Activated CD8-positive, alpha-beta memory T cell treated with anti-CD3 and anti-CD28 coated beads for 1 hour (primary cell): ENCODE results near the gene CD302.
"Not testable (repeated sequence)": the region's sequence is repeated elsewhere in the genome, so short reads cannot be mapped to it uniquely, and the experiment has no call there.

Experiments
- DNase-seq, 2 donors: peaks; one replicate each; pipeline ENCODE4 v3.0.0-alpha.2; 2020; ENCODE audit warnings: low read depth in 1 of 2; ENCODE audit errors: extremely low read depth in 1 of 2

CD302 gene

DNA sequence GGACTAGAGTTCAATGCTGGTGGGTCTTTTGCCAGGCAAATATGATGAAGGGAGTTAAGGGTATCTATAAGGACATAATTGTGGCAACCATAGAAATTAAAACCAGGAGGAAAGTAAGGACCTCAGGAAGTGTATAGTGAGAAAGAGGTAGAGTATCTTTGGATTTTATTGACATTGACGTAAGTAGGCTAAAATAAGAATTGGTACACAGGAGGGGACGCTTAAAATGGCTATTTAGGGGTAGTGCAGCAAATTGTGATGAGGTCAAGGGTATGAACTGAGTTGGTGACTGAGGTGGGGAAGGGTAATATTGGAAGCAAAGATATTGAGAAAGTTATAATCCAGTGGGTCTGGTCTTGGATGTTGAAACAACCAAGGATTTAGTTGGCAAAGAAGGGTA, 43.0 kb downstream of the CD302 start:
- DNase-seq = no peak

DNA sequence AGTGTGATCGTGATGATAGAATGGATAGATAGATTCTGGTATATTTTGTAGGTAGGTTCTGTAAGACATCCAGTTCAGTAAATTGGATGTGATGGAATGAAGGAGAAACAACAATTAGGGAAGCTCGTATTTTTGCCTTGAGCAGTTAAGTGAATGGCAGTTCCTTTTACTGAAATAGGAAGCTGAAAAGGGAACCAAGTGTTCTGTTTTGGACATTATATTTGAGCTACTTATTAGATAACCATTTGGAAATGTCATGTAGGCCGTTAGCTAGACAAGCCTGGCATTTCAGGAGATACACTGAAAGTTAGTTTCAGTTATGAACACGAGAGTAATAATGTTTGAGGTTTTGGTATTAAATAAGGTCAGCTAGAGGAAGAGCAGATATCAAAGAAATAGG, 44.2 kb downstream of the CD302 start:
- DNase-seq = no peak

DNA sequence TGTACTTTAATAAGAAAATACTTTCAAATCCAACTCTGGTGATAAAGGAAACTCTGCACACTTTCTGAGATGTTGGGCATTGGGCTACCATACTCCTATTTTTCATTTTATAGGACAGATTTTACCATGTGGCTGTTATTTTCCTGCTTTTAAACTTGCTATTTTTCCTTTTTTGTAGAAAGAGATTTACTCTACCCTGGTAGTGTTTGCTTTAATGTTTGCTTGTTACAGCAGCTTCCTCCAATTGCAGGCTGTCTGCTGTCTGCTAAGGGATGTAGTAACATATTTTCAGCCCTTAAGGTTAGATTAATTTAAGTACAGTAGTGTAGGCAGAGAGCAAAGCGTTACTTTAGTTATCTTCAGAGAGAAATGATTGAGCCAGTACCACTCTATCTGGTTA, 47.1 kb downstream of the CD302 start:
- DNase-seq = no peak

DNA sequence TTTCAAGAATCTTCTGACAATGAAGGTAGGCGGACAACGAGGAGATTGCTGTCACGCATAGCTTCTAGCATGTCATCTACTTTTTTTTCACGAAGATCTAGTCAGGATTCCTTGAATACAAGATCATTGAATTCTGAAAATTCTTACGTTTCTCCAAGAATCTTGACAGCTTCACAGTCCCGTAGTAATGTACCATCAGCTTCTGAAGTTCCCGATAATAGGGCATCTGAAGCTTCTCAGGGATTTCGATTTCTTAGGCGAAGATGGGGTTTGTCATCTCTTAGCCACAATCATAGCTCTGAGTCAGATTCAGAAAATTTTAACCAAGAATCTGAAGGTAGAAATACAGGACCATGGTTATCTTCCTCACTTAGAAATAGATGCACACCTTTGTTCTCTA, 49.9 kb downstream of the CD302 start:
- DNase-seq = no peak

DNA sequence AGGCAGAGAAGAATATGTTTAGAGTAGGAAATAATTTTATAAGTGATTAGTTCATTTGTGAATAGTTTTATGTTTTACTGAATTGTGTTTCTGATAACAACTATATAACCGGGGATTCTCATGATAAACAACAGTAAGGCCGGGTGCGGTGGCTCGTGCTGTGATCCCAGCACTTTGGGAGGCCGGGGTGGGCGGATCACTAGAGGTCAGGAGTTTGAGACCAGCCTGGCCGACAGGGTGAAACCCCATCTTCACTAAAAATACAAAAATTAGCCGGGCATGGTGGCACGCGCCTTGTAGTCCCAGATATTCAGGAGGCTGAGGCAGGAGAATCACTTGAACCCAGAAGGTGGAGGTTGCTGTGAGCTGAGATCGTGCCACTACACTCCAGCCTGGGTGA, 52.8 kb downstream of the CD302 start:
- not testable (repeated sequence) for DNase-seq

DNA sequence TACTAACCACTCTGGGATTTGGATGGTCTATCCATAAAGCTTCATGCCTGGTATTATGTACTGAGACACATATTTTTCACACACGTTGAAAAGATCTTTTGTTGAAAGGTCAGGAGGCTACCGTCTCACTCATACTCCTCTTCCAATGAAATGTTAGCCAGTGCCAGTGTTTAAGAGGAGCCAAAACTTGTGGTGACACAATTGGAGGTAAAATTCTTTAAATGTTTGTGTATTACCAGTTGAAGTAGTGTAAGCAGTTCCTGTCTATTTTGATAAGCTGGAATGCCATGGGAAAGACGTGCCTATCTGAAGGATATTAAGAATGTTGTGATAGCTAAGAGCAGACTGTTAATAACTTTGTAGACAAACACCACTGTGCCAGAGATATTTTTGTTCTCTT, 53.6 kb downstream of the CD302 start:
- DNase-seq = no peak

DNA sequence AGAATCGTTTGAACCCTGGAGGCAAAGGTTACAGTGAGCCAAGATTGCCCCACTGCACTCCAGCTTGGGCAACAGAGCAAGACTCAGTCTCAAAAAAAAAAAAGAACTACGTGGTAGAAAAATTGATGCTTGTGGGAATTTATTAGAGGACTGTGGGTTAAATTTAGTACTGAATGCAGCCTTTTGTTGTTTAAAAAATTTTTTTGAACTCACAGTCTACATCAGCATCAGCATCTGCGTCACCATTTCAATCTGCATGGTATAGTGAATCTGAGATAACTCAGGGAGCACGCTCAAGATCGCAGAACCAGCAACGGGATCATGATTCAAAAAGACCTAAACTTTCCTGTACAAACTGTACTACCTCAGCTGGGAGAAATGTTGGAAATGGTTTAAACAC, 55.2 kb downstream of the CD302 start:
- no peak for DNase-seq

DNA sequence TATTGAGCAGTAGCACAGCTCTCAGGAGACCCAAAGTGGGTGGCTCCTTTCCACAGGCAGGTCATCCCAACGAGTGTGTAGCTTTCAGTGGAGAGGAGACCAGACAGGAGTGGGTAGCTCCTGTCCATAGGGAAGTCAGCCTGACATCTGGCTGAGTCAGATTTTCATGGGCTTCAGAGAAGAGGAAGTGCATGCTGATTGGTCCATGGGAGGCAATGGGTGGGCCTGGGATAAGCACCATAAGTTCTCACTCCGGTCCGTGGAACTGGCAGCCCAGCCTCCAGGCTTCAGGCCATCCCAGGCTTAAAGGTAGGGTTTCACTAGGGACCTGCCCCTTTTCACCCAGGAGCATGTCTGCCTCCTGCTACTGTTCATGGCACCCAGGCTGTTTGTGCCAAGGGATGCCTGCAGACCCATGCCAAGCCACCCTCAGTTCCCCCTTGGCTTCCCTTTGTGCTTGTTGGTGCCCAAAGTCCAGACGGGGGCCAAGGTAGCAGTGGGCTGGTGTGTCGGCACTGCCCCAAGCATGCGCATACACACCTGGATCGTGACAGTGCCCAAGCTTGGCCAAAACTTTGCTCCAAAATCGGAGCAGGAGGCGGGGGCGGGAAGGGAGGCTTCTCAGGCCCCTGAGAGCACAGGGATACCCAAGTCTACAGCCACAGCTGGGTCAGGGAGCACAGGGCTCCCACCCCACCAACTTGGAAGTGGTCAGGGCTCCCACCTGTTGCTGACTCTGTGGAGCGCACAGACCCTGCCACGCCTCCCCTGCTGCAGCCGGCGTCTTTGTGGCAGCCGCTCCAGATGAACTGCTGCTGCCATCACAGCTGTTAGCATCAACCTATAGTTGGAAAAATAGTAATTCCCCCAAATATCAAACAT, 59.3 kb downstream of the CD302 start:
- no peak for DNase-seq

DNA sequence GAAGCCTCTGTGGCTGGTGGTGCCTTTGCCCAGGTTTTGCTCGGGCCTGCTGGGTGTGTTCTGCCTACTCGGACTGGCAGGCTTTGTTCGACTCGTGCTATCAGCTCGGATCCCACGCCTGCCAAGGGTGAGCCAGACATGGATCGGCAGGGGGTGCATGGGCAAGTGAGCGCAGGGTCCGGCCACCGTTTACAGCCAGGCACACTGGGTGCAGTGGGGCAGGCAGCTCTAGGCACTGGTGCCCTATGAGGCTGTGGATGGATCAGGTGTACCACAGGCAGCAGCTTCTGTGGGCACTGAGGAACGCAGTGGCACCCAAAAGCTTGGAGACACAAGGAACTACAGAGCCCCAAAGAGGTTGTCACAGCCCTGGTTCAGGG, 60.1 kb downstream of the CD302 start:
- no peak for DNase-seq

DNA sequence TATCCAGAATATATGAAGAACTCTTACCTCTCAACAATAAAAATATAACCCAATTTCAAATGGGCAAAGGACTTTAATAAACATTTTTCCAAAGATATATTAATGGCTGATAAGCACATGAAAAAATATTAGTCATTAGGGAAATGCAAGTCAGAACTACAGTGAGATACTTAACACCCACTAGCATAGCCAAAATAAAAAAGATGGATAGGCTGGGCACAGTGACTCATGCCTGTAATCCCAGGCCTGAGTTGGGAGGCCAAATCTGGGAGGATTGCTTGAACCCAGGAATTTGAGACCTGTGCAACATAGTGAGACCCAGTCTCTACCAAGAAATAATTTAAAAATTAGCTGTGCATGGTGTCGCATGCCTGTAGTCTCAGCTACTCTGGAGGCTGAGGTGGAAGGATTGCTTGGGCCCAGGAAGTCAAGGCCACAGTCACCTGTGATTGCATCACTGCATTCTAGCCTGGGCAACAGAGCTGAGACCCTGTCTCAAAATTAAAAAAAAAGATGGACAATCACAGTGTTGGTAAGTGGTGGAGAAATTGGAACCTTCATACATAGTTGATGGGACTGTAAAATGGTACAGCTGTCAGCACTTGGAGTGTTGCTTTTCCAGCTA, 60.6 kb downstream of the CD302 start:
- no peak for DNase-seq

DNA sequence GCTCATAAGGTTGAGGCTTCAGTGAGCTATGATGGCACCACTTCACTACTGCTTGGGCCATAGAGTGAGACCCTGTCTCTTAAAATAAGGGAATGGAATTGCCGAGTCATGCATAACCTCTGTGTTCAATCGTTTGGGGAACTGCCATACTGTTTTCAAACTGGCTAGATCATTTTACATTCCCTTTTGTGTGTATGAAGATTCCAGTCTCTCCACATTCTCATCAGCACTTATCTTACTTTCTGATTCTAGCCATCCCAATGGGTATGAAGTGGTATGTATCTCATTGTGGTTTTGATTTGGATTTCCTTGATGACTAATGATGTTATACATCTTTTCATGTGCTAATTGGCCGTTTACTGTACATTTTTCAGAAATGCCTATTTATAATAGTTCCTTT, 62.0 kb downstream of the CD302 start:
- no peak for DNase-seq

DNA sequence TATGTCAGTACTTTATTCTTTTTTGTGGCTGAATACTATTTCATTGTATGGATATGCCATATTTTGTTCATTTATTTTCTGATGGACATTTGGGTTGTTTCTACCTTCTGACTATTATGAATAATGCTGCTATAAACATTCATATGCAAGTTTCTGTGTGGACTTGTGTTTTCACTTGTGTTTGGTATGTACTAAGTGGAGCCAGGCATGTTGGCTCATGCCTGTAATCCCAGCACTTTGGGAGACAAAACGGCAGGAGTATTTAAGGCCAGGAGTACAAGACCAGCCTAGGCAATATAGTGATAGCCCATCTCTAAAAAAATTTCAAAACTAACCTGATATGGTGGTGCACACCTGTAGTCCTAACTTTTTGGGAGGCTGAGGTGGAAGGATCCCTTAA, 62.4 kb downstream of the CD302 start:
- DNase-seq = no peak

DNA sequence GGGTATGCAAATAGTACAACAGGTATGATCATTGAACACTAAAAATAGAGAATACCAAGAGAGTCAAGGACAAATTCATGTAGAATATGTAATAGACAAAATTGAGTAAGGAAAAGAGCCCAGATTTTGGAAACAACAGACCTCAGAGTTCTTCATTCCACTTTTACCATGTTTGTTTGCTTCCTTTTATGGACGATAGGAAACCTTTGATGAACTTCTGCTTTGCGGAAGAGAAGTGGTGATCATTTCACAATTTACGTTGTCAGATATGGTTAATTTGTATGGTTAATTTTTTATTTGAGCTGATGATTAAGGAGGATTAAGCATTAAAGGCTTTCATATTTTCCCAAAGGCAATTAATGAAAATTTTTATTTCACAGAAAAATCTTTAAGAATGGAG, 69.4 kb downstream of the CD302 start:
- no peak for DNase-seq

DNA sequence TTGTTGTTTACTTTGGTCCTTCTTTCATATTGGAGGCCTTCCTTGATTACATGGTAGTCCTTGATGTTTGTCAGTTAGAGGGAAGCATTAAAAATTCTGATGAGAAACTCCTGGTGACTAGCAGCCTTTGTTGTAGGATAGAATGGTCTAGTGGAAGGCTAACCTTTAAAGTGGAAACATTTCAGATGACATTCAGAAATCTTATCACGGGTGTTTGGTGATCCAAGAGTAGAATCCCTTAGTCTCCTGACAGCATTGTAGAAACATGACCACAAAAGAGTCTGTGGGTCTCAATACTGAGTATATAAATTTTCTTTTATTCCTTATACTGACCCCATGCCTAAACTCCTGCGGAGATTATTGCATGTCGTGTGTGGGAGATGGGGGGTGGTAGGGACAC, 72.3 kb downstream of the CD302 start:
- DNase-seq = no peak

DNA sequence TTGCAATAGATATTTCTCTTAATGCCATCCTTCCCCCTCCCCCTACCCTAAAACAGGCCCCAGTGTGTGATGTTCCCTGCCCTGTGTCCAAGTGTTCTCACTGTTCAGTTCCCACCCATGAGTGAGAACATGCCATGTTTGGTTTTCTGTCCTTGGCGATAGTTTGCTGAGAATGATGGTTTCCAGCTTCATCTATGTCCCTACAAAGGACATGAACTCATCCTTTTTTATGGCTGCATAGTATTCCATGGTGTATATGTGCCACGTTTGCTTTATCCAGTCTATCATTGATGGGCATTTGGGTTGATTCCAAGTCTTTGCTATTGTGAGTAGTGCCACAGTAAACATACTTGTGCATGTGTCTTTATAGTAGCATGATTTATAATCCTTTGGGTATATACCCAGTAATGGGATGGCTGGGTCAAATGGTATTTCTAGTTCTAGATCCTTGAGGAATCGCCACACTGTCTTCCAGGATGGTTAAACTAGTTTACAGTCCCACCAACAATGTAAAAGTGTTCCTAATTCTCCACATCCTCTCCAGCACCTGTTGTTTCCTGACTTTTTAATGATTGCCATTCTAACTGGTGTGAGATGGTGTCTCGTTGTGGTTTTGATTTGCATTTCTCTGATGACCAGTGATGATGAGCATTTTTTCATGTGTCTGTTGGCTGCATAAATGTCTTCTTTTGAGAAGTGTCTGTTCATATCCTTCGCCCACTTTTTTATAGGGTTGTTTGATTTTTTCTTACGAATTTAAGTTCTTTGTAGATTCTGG, 73.0 kb downstream of the CD302 start:
- not testable (repeated sequence) for DNase-seq

DNA sequence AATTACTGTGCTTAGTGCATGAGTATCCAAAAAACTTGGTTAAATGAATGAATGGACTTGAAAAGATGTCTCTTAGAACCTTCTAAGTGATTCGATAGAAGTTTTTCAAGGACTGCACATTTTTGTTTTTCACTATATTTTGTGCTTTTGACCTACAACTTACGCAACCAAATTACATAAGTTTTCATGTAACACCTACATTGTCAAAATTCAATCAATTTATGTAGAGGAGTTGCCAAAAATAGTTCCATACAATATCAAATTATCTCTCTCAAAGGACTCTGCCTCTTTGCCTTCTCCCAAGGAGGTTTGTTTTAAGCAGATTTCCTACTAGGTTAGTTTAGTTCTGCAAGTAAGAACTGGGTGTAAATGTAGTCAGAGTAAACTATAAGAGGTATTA, 75.4 kb downstream of the CD302 start:
- no peak for DNase-seq

DNA sequence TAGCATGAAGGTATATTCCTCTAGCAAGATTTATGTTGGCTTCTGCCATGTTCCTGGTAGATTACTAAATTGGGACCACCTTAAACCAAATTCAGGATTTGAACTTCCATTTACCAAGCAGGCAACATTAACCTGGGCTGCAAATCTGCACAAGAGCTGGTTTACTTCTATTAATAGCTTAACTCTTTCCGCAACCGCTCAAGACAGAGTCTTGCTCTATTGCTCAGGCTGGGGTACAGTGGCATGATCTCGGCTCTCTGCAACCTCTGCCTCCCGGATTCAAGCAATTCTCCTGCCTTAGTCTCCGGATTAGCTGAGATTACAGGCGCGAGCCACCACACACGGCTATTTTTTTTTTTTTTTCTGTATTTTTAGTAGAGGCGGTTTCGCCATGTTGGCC, 77.3 kb downstream of the CD302 start:
- DNase-seq = no peak
